Mesenchymal stem cell (in vitro differentiated cells and primary cell): Measurements from ENCODE around the gene EYA4.

Source experiments
- DNase-seq: peaks from one replicate; pipeline ENCODE4 v3.0.0-alpha.2; 2013
- H2AFZ ChIP-seq: one replicate; pipeline ENCODE4 v1.6.1; 2013; ENCODE audit warnings: low read depth, mild to moderate bottlenecking, control low read depth, inconsistent platforms, low read length, moderate library complexity
- H2AK5ac ChIP-seq: 2 replicates; pipeline ENCODE4 v1.6.1; 2013; ENCODE audit warnings: low read length, moderate library complexity, mild to moderate bottlenecking, inconsistent platforms; ENCODE audit not compliant: severe bottlenecking
- H2BK120ac ChIP-seq: one replicate; pipeline ENCODE4 v1.6.1; 2013; ENCODE audit warnings: low read depth, mild to moderate bottlenecking, inconsistent platforms, low read length, moderate library complexity
- H2BK12ac ChIP-seq, 2 experiments: one replicate each; pipeline ENCODE4 v1.6.1; 2013; ENCODE audit warnings: inconsistent platforms in 2 of 2, low read length in 2 of 2, mild to moderate bottlenecking in 2 of 2, moderate library complexity in 2 of 2, control low read depth in 1 of 2
- H2BK15ac ChIP-seq: one replicate; pipeline ENCODE4 v1.6.1; 2013; ENCODE audit warnings: mild to moderate bottlenecking, low read depth, inconsistent platforms; ENCODE audit not compliant: poor library complexity, severe bottlenecking
- H2BK5ac ChIP-seq: 2 replicates; pipeline ENCODE4 v1.6.1; 2013; ENCODE audit warnings: low read depth, mild to moderate bottlenecking, low read length, control low read depth, inconsistent platforms; ENCODE audit not compliant: poor library complexity, severe bottlenecking
- H3K14ac ChIP-seq, 2 experiments: one replicate each; pipeline ENCODE4 v1.6.1; 2013; ENCODE audit warnings: inconsistent platforms in 2 of 2, low read length in 2 of 2, control low read depth in 1 of 2, mild to moderate bottlenecking in 1 of 2, moderate library complexity in 1 of 2
- H3K18ac ChIP-seq, 2 experiments: one replicate each; pipeline ENCODE4 v1.6.1; 2013; ENCODE audit warnings: inconsistent platforms in 2 of 2, low read length in 2 of 2, control low read depth in 1 of 2, low read depth in 1 of 2, mild to moderate bottlenecking in 1 of 2
- H3K23ac ChIP-seq, 2 experiments: one replicate each; pipeline ENCODE4 v1.6.1; 2013; ENCODE audit warnings: inconsistent platforms in 2 of 2, low read length in 2 of 2, mild to moderate bottlenecking in 2 of 2, moderate library complexity in 2 of 2, control low read depth in 1 of 2
- H3K27ac ChIP-seq: 2 replicates; pipeline ENCODE4 v1.5.1; 2013; ENCODE audit warnings: mild to moderate bottlenecking, moderate library complexity, low read length, control low read depth, inconsistent platforms; ENCODE audit not compliant: poor library complexity, severe bottlenecking
- H3K27me3 ChIP-seq, 2 experiments: 2 replicates each; pipeline versions ENCODE4 v1.6.1 to v1.7.0; 2013; ENCODE audit warnings: low read length in 2 of 2, mild to moderate bottlenecking in 2 of 2, moderate library complexity in 2 of 2, control low read depth in 1 of 2, inconsistent platforms in 1 of 2; ENCODE audit not compliant: control insufficient read depth in 1 of 2, insufficient read depth in 1 of 2
- H3K36me3 ChIP-seq, 2 experiments: 2 replicates each; pipeline versions ENCODE4 v1.6.1 to v1.7.0; 2013; ENCODE audit warnings: low read length in 2 of 2, control low read depth in 1 of 2, inconsistent platforms in 1 of 2, low read depth in 1 of 2, mild to moderate bottlenecking in 1 of 2; ENCODE audit not compliant: insufficient read depth in 2 of 2, control insufficient read depth in 1 of 2
- H3K4ac ChIP-seq, 2 experiments: one replicate each; pipeline ENCODE4 v1.6.1; 2013; ENCODE audit warnings: inconsistent platforms in 2 of 2, low read length in 2 of 2, mild to moderate bottlenecking in 2 of 2, moderate library complexity in 2 of 2, control low read depth in 1 of 2, low read depth in 1 of 2
- H3K4me1 ChIP-seq: 2 replicates; pipeline ENCODE4 v1.6.1; 2013; ENCODE audit warnings: low read depth, low read length, control low read depth; ENCODE audit not compliant: control insufficient read depth, insufficient read depth
- H3K4me2 ChIP-seq: 2 replicates; pipeline ENCODE4 v1.6.1; 2013; ENCODE audit warnings: low read length, mild to moderate bottlenecking, inconsistent platforms; ENCODE audit not compliant: poor library complexity, severe bottlenecking
- H3K4me3 ChIP-seq, 2 experiments: 2 replicates each; pipeline versions ENCODE4 v1.5.1 to v1.7.0; 2013; ENCODE audit warnings: low read length in 2 of 2, mild to moderate bottlenecking in 2 of 2, control low read depth in 1 of 2, low read depth in 1 of 2; ENCODE audit not compliant: insufficient read depth in 1 of 2
- H3K79me1 ChIP-seq: replicated peaks from 2 replicates; pipeline ENCODE4 v1.6.1; 2013; ENCODE audit warnings: mild to moderate bottlenecking, control low read depth, low read length, inconsistent platforms; ENCODE audit not compliant: poor library complexity, severe bottlenecking
- H3K9ac ChIP-seq: 2 replicates; pipeline ENCODE4 v1.7.0; 2013; ENCODE audit warnings: mild to moderate bottlenecking, low read length, moderate library complexity
- H3K9me3 ChIP-seq: 2 replicates; pipeline ENCODE4 v1.7.0; 2013; ENCODE audit warnings: mild to moderate bottlenecking, low read length; ENCODE audit not compliant: control insufficient read depth
- H4K8ac ChIP-seq: one replicate; pipeline ENCODE4 v1.6.1; 2013; ENCODE audit warnings: inconsistent platforms, mild to moderate bottlenecking, low read length, moderate library complexity
- H4K91ac ChIP-seq: one replicate; pipeline ENCODE4 v1.6.1; 2013; ENCODE audit warnings: mild to moderate bottlenecking, low read length, inconsistent platforms
- WGBS: methylation state at CpG from one replicate; pipeline ENCODE4 v1.1.7; 2013; ENCODE audit warnings: mixed read lengths; 5-methylcytosine and 5-hydroxymethylcytosine counted together

EYA4 gene

GRCh38 chr6:133487174-133487573 lies 246.0 kb downstream of the EYA4 start:
- Histone ChIP-seq H3K14ac (peak overlapping the region in 1 of 2 experiments; percentile 79), H3K18ac (no peak overlapping the region), H3K27me3 (no peaks in the 10 kb centered on the region), H3K4me1 (no peaks in the 10 kb centered on the region), H2AFZ (no peak overlapping the region), H2BK15ac (no peak overlapping the region), H3K36me3 (no peaks in the 10 kb centered on the region), H3K27ac (no peak overlapping the region), H2AK5ac (no peak overlapping the region), H2BK120ac (no peak overlapping the region), H3K79me1 (no peaks in the 10 kb centered on the region), H4K8ac (no peak overlapping the region), H3K9ac (no peak overlapping the region), H3K9me3 (no peaks in the 10 kb centered on the region), H2BK12ac (no peak overlapping the region), H3K23ac (no peak overlapping the region), H3K4me3 (no peak overlapping the region), H2BK5ac (no peak overlapping the region), H4K91ac (no peak overlapping the region), H3K4me2 (no peak overlapping the region), H3K4ac (no peak overlapping the region)
- DNase-seq: no peak
- WGBS: 88% methylated on average over 2 of the region's 2 CpGs

GRCh38 chr6:133495205-133495903 lies 254.2 kb downstream of the EYA4 start:
- no peak overlapping the region for H4K8ac ChIP-seq
- no peaks in the 10 kb centered on the region for H3K9me3 ChIP-seq
- H3K4me2 ChIP-seq: no peak overlapping the region
- H3K4ac ChIP-seq: no peak overlapping the region
- peaks cover 0 to 3% of the 10 kb centered on the region in 2 experiments for H3K27me3 ChIP-seq
- H3K23ac ChIP-seq: no peak overlapping the region
- H3K27ac ChIP-seq: no peak overlapping the region
- no peak overlapping the region for H2BK12ac ChIP-seq
- H3K14ac ChIP-seq: no peak overlapping the region
- H3K4me3 ChIP-seq: no peak overlapping the region
- no peak overlapping the region for H2BK15ac ChIP-seq
- H2BK5ac ChIP-seq: no peak overlapping the region
- H3K18ac ChIP-seq: no peak overlapping the region
- no peaks in the 10 kb centered on the region for H3K4me1 ChIP-seq
- no peaks in the 10 kb centered on the region for H3K79me1 ChIP-seq
- no peak for DNase-seq
- no peak overlapping the region for H2AFZ ChIP-seq
- WGBS: 100% methylated on average over 1 of the region's 1 CpG
- H4K91ac ChIP-seq: no peak overlapping the region
- no peak overlapping the region for H2BK120ac ChIP-seq
- no peaks in the 10 kb centered on the region for H3K36me3 ChIP-seq
- H2AK5ac ChIP-seq: no peak overlapping the region
- no peak overlapping the region for H3K9ac ChIP-seq

GRCh38 chr6:133499662-133500061 lies 258.5 kb downstream of the EYA4 start:
- no peak overlapping the region for H2BK120ac ChIP-seq
- no peak overlapping the region for H4K91ac ChIP-seq
- H2BK15ac ChIP-seq: no peak overlapping the region
- no peak overlapping the region for H3K9ac ChIP-seq
- 100% methylated on average over 3 of the region's 3 CpGs for WGBS
- no peak overlapping the region for H3K27ac ChIP-seq
- H2BK12ac ChIP-seq: no peak overlapping the region
- no peak overlapping the region for H2AFZ ChIP-seq
- no peaks in the 10 kb centered on the region for H3K9me3 ChIP-seq
- H3K36me3 ChIP-seq: no peaks in the 10 kb centered on the region
- H3K79me1 ChIP-seq: no peaks in the 10 kb centered on the region
- H3K18ac ChIP-seq: no peak overlapping the region
- H2AK5ac ChIP-seq: no peak overlapping the region
- no peak overlapping the region for H3K14ac ChIP-seq
- H3K23ac ChIP-seq: no peak overlapping the region
- no peak overlapping the region for H4K8ac ChIP-seq
- H3K4me2 ChIP-seq: no peak overlapping the region
- H3K27me3 ChIP-seq: peaks cover 0 to 9% of the 10 kb centered on the region in 2 experiments
- peaks cover 5% of the 10 kb centered on the region for H3K4me1 ChIP-seq
- H3K4ac ChIP-seq: no peak overlapping the region
- no peak for DNase-seq
- H3K4me3 ChIP-seq: no peak overlapping the region
- H2BK5ac ChIP-seq: no peak overlapping the region

GRCh38 chr6:133501675-133502270 lies 260.6 kb downstream of the EYA4 start:
- H3K79me1 ChIP-seq: no peaks in the 10 kb centered on the region
- peak overlapping the region; percentile 79 for H2AK5ac ChIP-seq
- no peak overlapping the region for H3K14ac ChIP-seq
- H3K9me3 ChIP-seq: no peaks in the 10 kb centered on the region
- no peak overlapping the region for H3K4me2 ChIP-seq
- no peak for DNase-seq
- H3K36me3 ChIP-seq: no peaks in the 10 kb centered on the region
- peak overlapping the region; percentile 95 for H3K27ac ChIP-seq
- no peak overlapping the region for H2BK120ac ChIP-seq
- H2BK15ac ChIP-seq: no peak overlapping the region
- H3K4me3 ChIP-seq: no peak overlapping the region
- peak overlapping the region; percentile 71 for H3K9ac ChIP-seq
- H3K23ac ChIP-seq: no peak overlapping the region
- no peak overlapping the region for H3K4ac ChIP-seq
- no peak overlapping the region for H4K91ac ChIP-seq
- WGBS: 56% methylated on average over 3 of the region's 4 CpGs
- no peak overlapping the region for H2BK5ac ChIP-seq
- H4K8ac ChIP-seq: no peak overlapping the region
- no peak overlapping the region for H2AFZ ChIP-seq
- H3K18ac ChIP-seq: no peak overlapping the region
- no peak overlapping the region for H2BK12ac ChIP-seq
- H3K4me1 ChIP-seq: peaks cover 5% of the 10 kb centered on the region
- peaks cover 0 to 9% of the 10 kb centered on the region in 2 experiments for H3K27me3 ChIP-seq
